Neutrophil (primary cell): ENCODE results near the gene KLB.
"Not testable (repeated sequence)": the region's sequence is repeated elsewhere in the genome, so short reads cannot be mapped to it uniquely, and the experiment has no call there.

Experiments
- H3K27ac ChIP-seq: fragments of 200-600 bp; sonication (generic); 2 replicates; pipeline ENCODE4 v1.5.1; 2016; ENCODE audit warnings: mild to moderate bottlenecking, moderate library complexity
- H3K27me3 ChIP-seq: fragments of 200-600 bp; sonication (generic); 2 replicates; pipeline ENCODE4 v1.6.0; 2016; ENCODE audit warnings: mild to moderate bottlenecking
- H3K36me3 ChIP-seq: fragments of 200-600 bp; sonication (generic); 2 replicates; pipeline ENCODE4 v1.5.1; 2017
- H3K4me1 ChIP-seq, 2 experiments: fragments of 200-600 bp in 1 of 2; sonication (generic) in 1 of 2; 1 replicate in 1 of 2; 2 replicates in 1 of 2; pipeline versions ENCODE4 v1.5.1 to v1.6.1; 2013 to 2016; ENCODE audit warnings: low read depth in 1 of 2, low read length in 1 of 2, mild to moderate bottlenecking in 1 of 2, moderate library complexity in 1 of 2; ENCODE audit not compliant: control insufficient read depth in 1 of 2, insufficient read depth in 1 of 2
- H3K4me3 ChIP-seq, 2 experiments: fragments of 200-600 bp in 1 of 2; sonication (generic) in 1 of 2; 1 replicate in 1 of 2; 2 replicates in 1 of 2; pipeline ENCODE4 v1.5.1; 2013 to 2016; ENCODE audit warnings: low read depth in 1 of 2, low read length in 1 of 2, mild to moderate bottlenecking in 1 of 2, moderate library complexity in 1 of 2
- H3K9me3 ChIP-seq: fragments of 200-600 bp; sonication (generic); 2 replicates; pipeline ENCODE4 v1.5.1; 2016
- CTCF ChIP-seq: fragments of 200-600 bp; sonication (generic); IDR thresholded peaks from 2 replicates; pipeline ENCODE4 v1.5.1; 2016; ENCODE audit warnings: antibody characterized with exemption

The KLB gene

GRCh38 chr4:39415678-39416283 lies 9.1 kb downstream of the KLB start:
- H3K27ac ChIP-seq = no peak overlapping the region
- H3K9me3 ChIP-seq = no peaks in the 10 kb centered on the region
- TF ChIP-seq CTCF = no peak
- no peak overlapping the region for H3K4me3 ChIP-seq
- no peaks in the 10 kb centered on the region for H3K4me1 ChIP-seq
- H3K27me3 ChIP-seq = no peaks in the 10 kb centered on the region
- no peaks in the 10 kb centered on the region for H3K36me3 ChIP-seq

GRCh38 chr4:39422247-39422646 lies 15.5 kb downstream of the KLB start:
- Histone ChIP-seq H3K9me3 (no peaks in the 10 kb centered on the region), H3K4me3 (no peak overlapping the region)
- no peak for TF ChIP-seq CTCF

GRCh38 chr4:39425297-39425696 lies 18.6 kb downstream of the KLB start:
- H3K27ac ChIP-seq, H3K27me3 ChIP-seq, H3K4me1 ChIP-seq, H3K9me3 ChIP-seq, H3K4me3 ChIP-seq, H3K36me3 ChIP-seq: not testable (repeated sequence)

More at GRCh38 chr4:39422247-39422646, 15.5 kb downstream of the KLB start:
- no peaks in the 10 kb centered on the region for H3K4me1 ChIP-seq
- no peaks in the 10 kb centered on the region for H3K27me3 ChIP-seq
- H3K36me3 ChIP-seq = no peaks in the 10 kb centered on the region
- no peak overlapping the region for H3K27ac ChIP-seq

- Histone ChIP-seq H3K27me3 (no peaks in the 10 kb centered on the region), H3K27ac (no peak overlapping the region), H3K4me1 (no peaks in the 10 kb centered on the region), H3K4me3 (no peak overlapping the region), H3K36me3 (no peaks in the 10 kb centered on the region), H3K9me3 (no peaks in the 10 kb centered on the region)
- TF ChIP-seq CTCF = no peak
Observed at GRCh38 chr4:39426728-39427127, 20.0 kb downstream of the KLB start.

- Histone ChIP-seq H3K27me3 (no peaks in the 10 kb centered on the region), H3K4me1 (no peaks in the 10 kb centered on the region), H3K27ac (no peak overlapping the region), H3K4me3 (no peak overlapping the region), H3K36me3 (no peaks in the 10 kb centered on the region), H3K9me3 (no peaks in the 10 kb centered on the region)
- TF ChIP-seq CTCF = no peak
Observed at GRCh38 chr4:39427520-39428114, 20.9 kb downstream of the KLB start.

GRCh38 chr4:39429476-39430334 lies 23.0 kb downstream of the KLB start:
- no peak overlapping the region for H3K27ac ChIP-seq
- H3K27me3 ChIP-seq = no peaks in the 10 kb centered on the region
- no peaks in the 10 kb centered on the region for H3K4me1 ChIP-seq
- H3K36me3 ChIP-seq = no peaks in the 10 kb centered on the region
- no peak for TF ChIP-seq CTCF
- H3K9me3 ChIP-seq = no peaks in the 10 kb centered on the region
- H3K4me3 ChIP-seq = no peak overlapping the region
